ENCODE data around the gene ABHD16B. TPM values are rescaled to one million over a fixed set of nuclear protein-coding genes. Genes with fewer than 3 reads are reported as not detected.

Gene ABHD16B
- total RNA-seq = not detected
- long read RNA-seq = 0 reads

DNA sequence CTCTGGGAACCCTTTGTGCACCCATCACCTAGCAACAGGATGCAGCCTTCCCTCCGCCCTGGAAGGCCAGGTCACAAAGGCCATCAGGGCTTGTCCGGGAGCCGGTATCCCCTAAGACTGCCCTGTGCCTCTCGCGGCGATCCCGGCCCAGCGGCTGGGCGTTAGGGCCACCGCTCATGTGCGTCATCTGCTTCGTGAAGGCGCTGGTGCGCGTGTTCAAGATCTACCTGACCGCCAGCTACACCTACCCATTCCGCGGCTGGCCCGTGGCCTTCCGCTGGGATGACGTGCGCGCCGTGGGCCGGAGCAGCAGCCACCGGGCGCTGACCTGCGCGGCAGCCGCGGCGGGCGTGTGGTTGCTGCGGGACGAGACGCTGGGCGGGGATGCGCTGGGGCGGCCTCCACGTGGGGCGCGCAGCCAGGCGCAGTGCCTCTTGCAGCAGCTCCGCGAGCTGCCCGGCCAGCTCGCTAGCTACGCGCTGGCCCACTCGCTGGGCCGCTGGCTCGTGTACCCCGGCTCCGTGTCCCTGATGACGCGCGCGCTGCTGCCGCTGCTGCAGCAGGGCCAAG lies at the start of gene ABHD16B:
Gene ABHD16B, plus strand, starts transcription at position 134 of the 570 bp plus-strand sequence. Its CDS starts 43 bp downstream, at position 177.
- DNase-seq (ENCODE audit: missing footprints) = no peak
- intact Hi-C loops (cut with DNase I) = loop anchor here (5.0 kb wide), 1 partner anchor 324 kb away; the partner anchor contains the start of gene PTK6
- ATAC-seq = no peak

DNA sequence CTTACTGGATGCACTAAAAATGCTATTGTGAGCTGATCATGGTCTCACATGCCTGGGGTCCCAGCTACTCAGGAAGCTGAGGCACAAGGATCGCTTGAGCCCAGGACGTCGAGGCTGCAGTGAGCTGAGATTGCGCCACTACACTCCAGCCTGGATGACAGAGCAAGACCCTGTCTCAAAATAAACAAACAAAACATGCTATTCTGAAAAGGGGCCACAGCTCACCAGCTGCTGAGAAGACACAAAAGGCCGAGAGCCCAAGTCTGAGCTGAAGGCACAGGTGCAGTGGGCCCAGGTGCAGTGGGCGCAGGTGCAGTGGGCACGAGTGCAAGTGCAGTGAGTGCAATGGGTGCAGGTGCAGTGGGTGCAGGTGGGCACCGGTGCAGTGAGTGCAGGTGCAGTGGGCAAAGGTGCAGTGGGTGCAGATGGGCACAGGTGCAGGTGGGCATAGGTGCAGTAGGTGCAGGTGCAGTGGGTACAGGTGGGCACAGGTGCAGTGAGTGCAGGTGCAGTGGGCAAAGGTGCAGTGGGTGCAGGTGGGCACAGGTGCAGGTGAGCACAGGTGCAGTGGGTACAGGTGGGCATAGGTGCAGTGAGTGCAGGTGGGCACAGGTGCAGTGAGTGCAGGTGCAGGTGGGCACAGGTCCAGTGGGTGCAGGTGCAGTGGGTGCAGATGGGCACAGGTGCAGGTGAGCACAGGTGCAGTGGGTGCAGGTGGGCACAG lies 46.2 kb upstream of the ABHD16B start:
- DNase-seq (ENCODE audit: missing footprints) = no peak
- ATAC-seq = no peak
- intact Hi-C loops (cut with DNase I) = no loop called here

DNA sequence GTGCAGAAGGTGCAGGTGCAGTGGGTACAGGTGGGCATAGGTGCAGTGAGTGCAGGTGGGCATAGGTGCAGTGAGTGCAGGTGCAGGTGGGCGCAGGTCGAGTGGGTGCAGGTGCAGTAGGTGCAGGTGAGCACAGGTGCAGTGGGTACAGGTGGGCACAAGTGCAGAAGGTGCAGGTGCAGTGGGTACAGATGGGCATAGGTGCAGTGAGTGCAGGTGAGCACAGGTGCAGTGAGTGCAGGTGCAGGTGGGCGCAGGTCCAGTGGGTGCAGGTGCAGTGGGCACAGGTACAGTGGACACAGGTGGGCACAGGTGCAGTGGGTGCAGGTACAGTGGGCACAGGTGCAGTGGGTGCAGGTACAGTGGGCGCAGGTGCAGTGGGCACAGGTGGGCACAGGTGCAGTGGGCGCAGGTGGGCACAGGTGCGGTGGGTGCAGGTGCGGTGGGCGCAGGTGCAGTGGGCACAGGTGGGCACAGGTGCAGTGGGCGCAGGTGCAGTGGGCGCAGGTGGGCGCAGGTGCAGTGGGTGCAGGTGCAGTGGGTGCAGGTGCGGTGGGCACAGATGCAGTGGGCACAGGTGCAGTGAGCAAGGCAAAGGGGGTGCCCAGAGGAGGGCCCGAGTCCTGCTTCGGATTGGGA lies 45.6 kb upstream of the ABHD16B start:
- no peak for ATAC-seq
- DNase-seq (ENCODE audit: missing footprints) = no peak
- intact Hi-C loops (cut with DNase I) = no loop called here

DNA sequence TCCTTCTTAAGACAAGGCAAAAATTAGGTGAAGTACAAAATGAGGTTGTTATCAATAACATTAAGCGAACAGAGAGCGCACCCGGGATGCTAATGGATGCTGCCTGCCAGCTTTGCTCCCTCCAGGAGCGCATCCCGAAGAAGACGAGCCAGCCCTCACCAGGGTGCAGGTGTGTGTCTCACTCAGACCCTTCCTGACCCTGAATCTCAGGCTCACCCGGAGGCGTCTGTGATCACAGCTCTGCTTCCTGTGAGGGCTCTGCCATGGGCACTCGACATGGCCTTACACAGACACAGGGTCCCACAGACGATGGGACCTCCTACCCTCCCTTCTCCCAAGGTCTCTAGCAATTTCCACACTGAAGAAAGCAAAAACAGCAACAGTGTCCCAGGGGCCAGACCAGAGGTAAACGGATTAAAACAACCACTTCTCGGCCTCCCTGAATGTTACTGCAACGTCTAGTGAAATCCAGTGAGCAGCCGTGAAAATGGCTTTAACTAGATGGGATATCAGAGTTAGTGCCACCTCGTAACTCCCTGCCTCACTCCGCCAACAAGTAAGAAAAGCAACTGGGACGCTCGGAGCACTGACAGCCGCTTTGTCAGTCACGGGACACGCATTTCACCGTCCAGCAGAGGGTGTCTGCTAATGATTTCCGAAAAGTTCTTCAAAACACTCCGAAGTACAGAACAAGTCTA lies 41.9 kb upstream of the ABHD16B start:
- intact Hi-C loops (cut with DNase I) = no loop called here
- DNase-seq (ENCODE audit: missing footprints) (no peak), ATAC-seq (peak; percentile 59)

DNA sequence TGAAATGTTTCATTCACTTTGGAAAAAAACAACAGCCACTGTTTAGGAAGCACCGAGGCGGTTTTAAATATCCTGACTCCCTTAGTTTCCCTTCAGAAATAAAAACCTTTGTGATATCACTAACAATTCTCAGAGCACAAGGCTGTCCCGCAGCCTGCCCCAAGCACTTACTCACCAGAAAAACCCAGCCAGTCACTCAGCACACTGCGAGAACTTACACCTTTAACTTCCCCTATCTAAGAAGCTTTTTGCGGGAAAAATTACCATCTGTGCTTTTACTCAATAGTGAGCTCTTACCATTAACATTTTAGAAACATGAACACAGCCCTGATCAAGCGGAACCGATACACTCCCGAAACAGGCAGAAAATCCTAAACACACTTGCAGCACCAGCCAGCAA lies 39.5 kb upstream of the ABHD16B start:
- ATAC-seq = no peak
- intact Hi-C loops (cut with DNase I) = no loop called here

DNA sequence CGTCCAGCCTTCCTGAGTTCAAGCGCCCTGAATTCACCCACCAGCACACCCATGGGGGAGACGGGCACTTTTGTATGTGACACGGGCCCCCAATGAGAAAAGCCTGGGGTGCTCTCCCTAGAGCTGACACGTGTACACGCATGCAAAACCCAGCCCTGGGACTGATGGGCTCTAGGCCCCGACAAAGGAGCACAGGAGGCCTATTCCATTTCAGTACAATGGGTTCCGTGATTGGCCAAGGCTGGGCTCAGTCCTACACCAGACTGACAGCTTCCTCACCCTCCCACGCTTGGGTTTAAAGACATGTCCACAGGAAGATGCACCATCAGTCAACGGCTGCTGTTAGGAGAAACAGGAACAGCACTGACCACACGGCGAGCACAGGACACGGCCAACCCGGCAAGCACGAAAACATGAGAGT lies 39.0 kb upstream of the ABHD16B start:
- no peak for ATAC-seq
- intact Hi-C loops (cut with DNase I) = no loop called here
- DNase-seq (ENCODE audit: missing footprints) = peak; percentile 22

More for the DNA sequence above, 39.5 kb upstream of the ABHD16B start:
- no peak for DNase-seq (ENCODE audit: missing footprints)

DNA sequence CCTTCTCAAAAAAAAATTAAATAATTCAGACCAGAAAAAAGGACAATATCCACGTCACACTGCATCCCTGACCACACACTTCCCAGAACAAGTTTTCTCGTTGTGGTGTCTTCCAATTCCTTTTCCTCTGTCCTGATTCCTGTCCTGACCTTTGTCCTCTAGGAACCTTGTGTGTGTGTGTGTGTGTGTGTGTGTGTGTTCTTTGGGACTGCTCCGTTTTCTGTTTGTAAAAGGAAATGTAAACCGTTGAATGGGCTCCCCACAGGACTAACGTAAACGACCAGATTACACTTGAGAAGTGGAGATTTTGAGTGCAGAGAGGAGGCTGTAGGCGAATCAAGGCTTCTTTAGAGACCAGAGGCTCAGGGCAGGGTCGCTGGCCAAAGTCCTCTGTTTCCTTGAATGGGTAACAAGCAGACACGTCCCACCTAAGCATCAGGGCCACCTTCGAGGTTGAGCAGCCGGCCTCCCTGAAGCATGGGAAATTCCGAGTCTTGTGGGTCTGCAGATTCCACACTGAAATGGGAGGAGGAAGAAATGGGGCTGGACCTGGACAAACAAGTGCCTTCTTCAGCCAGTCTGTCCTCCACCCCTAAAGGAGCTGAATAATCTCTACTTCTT lies 37.5 kb upstream of the ABHD16B start:
- intact Hi-C loops (cut with DNase I) = no loop called here
- ATAC-seq (no peak), DNase-seq (ENCODE audit: missing footprints) (no peak)

DNA sequence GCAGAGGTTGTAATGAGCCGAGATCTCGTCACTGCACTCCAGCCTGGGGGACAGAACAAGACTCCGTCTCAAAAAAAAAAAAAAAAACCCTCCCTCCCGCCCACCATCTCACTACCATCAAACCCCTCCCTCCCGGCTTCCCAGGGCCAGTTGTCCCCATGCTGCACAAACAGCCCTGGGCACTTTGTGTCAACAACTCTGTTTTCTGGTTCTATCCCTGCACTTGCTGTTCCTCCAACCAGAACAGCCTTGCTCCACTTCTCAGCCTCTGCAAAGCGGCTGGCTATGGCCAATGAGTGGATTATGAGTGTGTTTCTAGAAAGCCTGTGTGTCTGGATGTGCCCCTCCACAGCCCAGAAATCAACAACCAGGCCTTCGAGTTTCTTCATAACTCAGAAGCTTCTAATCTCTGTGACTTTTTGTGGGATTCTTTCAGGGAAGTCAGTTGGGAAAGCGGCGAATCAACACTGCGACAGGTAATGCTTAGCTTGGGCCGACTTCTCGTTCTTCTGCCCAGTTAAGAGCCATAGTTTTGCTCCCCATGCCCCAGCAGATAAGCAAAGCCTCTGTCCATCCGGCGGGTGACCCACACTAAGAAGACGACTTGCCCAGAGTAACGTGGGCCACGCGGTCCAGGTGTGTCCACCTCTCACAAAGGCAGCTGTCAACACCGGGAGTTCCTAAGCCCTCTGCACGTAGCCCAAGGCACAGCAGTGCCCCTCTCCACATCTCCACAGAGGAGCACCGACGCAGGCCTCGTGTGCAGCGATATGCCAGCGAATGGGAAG lies 35.8 kb upstream of the ABHD16B start:
- DNase-seq (ENCODE audit: missing footprints) = peak; percentile 34
- no peak for ATAC-seq
- intact Hi-C loops (cut with DNase I) = no loop called here

DNA sequence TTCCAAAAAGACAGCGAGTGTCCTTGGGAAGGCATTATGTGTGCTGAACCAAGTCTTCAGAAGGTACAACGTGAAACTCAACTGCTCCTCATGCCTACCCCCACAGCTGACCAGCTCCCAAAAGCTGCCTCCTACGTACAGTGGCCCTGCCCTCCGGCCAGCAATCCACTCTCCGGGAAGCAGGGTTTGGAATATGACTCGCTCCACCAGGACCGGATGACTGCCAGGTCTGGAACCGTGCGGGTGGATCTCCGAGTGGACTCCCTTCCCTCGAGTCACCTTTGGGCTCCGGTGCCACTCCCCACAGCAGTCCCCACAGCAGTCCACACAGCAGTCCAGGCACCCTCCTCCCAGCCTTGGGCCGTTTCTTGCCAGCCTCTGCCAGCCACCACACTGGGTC lies 34.5 kb upstream of the ABHD16B start:
- peak; percentile 32 for DNase-seq (ENCODE audit: missing footprints)
- intact Hi-C loops (cut with DNase I) = no loop called here
- ATAC-seq = no peak

DNA sequence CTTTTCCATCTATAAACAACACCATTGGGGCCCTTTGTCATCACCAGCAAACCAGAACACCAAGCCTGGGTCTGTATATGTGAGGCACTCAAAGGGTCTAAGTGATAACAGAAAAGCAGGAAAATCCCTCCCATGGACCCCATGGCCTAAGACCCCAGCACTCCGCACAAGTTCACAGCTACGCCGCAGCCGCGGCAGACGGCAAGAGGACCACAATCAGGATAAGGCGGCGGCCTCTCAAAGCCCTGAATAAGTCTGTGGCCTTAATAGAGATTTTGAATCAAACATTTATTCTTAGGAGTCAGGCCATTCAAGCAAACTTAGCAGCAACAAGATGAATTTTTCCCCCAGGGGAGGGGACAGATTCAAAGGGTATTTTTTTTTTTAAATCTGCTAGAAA lies 33.2 kb upstream of the ABHD16B start:
- ATAC-seq (no peak), DNase-seq (ENCODE audit: missing footprints) (no peak)
- intact Hi-C loops (cut with DNase I) = loop anchor here (2.0 kb wide), 1 partner anchor 37 kb away; the partner anchor contains the start of gene TPD52L2

DNA sequence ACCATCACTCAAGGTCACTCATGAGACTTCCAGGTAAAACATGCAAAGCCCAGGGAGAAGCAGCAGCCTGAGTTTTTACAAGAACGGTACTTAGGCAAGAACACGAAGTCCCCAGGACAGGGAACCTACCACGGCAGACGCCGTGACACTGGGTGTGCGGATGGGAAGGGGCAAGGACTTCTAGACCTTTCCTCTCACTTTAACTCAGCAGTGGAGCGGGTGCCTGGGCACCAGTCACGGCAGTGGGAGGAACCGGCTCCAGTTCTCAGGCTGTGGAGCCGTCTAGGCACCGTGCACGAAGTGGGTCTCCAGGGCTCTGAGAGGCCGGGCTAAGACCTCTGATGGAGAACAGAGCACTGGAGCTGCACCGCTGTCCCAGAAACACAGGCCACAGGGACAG lies 32.8 kb upstream of the ABHD16B start:
- no peak for ATAC-seq
- DNase-seq (ENCODE audit: missing footprints) = no peak
- intact Hi-C loops (cut with DNase I) = loop anchor here (2.0 kb wide), 1 partner anchor 36 kb away; the partner anchor contains the start of gene TPD52L2

DNA sequence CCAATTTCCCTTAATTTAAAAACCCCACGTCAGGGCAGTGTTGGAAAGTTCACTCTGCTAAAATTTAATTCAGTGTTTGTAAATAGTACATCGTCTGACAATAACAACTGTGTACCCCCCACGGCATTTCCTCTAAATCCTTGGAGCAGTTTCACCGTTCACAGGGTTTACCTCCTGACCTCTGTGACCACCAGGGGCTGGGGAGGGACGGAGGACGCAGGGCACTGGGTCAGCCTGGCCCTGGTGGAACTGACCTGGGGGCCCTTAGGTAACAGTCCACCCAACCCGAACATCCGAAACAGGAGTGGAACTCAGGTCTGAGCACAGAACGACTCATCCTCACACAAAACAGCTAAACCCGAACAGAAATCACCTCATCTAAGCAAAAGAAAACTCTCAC lies 32.3 kb upstream of the ABHD16B start:
- intact Hi-C loops (cut with DNase I) = loop anchor here (2.0 kb wide), 1 partner anchor 36 kb away; the partner anchor contains the start of gene TPD52L2
- DNase-seq (ENCODE audit: missing footprints) = no peak
- ATAC-seq = no peak

DNA sequence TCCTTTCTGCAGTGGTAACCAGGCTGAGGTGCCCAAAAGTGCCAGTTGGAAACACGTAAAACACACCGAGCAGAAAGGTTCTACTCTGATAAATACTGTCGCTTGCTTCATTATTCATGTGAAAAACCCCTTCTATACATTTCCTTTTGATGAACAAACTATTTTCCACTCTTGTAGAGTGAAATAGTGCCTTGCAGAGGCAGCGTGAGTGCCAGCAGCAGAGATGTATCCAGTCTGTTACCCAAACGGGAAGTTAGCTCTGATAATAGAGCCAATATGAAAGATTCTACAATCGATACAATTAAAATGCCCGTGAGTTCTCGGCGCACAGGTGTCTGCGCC lies 31.7 kb upstream of the ABHD16B start:
- intact Hi-C loops (cut with DNase I) = loop anchor here (2.0 kb wide), 1 partner anchor 35 kb away; the partner anchor contains the start of gene TPD52L2
- ATAC-seq (no peak), DNase-seq (ENCODE audit: missing footprints) (no peak)

DNA sequence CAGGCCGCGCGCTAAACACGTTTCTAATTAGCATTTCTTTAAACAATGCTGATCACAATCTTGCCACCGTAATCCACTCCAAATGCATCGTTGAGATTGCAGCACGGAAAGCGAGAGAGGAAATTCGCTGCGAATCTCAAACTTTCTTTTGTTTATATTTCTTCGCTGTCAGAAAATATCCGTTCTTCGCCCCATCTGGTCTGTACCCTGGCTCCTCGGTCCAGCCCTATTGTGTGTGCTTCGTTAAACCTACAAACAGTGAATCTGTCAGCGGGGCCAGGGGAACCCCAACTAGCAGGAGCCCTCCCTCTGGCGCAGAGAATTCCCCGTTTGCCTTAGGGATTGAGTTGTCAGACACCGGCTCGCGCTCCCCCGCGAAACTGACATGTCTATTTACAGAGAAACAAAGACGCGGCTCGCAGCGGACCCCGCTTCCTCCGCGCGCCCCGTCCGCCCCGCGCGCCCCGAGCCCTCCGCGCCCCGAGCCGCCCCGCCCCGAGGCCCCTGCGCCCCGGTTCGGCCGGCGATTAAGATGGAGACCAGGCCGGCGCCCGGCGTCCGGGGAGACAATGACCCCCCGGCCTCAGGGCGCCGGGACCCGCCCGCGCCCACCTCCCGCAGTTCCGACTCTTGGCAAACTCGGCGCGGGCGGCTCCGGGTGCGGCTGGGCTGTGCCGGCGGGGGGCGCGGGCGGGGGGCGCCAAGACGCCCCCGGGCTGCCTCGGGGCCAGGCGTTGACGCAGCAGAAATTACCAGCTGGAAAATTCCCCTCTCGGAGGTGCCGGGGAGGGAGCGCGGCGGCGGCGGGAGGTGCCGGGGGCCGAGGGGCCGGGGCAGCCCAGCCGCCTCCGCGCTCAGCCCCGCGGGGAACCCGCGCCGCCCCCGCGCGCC lies 31.1 kb upstream of the ABHD16B start:
- ATAC-seq = no peak
- peak; percentile 60 for DNase-seq (ENCODE audit: missing footprints)
- intact Hi-C loops (cut with DNase I) = loop anchor here (2.0 to 5.0 kb wide), 2 partner anchors 35 to 43 kb away; partner anchors contain the start of gene TPD52L2

DNA sequence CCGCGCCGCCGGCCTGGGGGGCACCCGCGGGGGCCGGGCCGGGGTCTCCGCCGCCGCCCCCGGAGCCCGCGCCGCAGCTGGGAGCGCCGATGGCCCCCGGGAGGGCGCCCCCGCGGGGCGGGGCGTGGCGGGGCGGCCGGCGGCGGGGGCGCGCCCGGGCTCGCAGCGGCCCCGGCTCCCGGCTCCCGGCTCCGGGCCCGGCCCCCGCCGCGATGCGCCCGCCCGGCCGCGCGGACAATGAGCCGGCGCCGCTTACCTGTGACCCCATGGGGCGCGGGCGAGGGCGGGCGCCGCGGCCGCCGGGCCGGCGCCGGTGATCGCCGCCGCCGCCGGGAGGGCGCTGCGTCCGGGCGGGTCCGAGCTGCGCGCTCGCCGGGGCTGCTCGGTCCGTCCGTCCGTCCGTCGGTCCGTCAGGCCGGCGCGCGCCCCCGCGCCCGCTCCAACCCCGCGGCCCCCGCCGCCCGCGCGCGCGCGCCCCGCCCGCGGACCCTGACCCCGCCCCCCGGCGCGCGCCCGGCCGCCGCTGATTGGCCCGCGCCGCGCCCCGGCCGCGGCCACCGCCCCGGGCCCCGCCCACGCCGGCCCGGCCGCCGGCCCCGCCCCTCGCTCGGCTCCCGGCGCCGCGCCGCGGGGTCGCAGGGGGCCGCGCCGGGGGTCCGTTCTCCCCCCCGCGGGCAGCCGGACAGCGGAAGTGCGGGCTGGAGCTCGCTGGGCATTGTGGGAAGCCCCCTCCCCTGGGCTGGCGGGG lies 30.3 kb upstream of the ABHD16B start, which contains the start of gene ZBTB46:
Gene ZBTB46, minus strand, starts transcription at position 424 of the 748 bp plus-strand sequence. CDS start 40,507 bp downstream, outside the sequence.
- intact Hi-C loops (cut with DNase I) = loop anchor here (5.0 kb wide), 1 partner anchor 44 kb away; no protein-coding TSS in a partner anchor
- peak; percentile 88 for DNase-seq (ENCODE audit: missing footprints)

DNA sequence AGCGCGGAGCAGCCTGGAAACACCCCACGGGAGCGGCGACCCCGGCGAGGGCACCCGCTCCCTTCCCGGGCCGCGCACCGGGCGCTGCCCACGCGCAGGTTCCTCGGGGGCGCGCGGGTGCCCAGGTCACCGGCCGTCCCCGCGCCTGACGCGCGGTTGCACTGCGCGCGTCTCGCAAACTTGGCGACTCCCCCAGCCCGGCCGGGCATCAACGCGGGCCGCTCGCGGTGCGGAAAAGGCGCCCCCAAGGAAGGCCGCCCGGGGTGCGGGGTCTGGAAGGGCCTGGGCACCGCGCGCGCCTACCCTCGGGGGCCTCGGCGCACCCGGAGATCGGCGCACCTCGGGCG lies 29.7 kb upstream of the ABHD16B start:
- ATAC-seq (no peak), DNase-seq (ENCODE audit: missing footprints) (no peak)
- intact Hi-C loops (cut with DNase I) = loop anchor here (5.0 kb wide), 1 partner anchor 44 kb away; no protein-coding TSS in a partner anchor

More for the DNA sequence above, 30.3 kb upstream of the ABHD16B start, which contains the start of gene ZBTB46:
- peak; percentile 33 for ATAC-seq

All from Right ventricle myocardium inferior (tissue), 1 donor.